ENCODE results near the gene MAD2L1. TPM values are rescaled to one million over a fixed set of nuclear protein-coding genes. Genes with fewer than 3 reads are reported as not detected.
A peak's percentile ranks its signal among the peaks of the same experiment; 100 is the strongest.

The MAD2L1 gene
- total RNA-seq, 4 donors from 2014 or later: 1.8 to 20.3 (median 13.1) TPM

GRCh38 chr4:120059036-120059435, 7.6 kb downstream of the MAD2L1 start:
- peaks cover 0 to 4% (median 0%) of the 10 kb centered on the region in 3 donors for H3K4me1 ChIP-seq
- DNase-seq: no peak
- WGBS, 2 donors: 65 to 81% methylated on average over 1 of the region's 1 CpG
- intact Hi-C loops (cut with DNase I): loop anchor here (10.0 kb wide), 1 partner anchor 744 kb away; no protein-coding TSS in a partner anchor
- no peak overlapping the region for H3K4me3 ChIP-seq
- no peaks in the 10 kb centered on the region for H3K27me3 ChIP-seq
- TF ChIP-seq POLR2A (IDR thresholded peaks at IDR 0.05) (no peak), CTCF (IDR thresholded peaks at IDR 0.05) (no peak)
- H3K36me3 ChIP-seq: peaks cover 0 to 8% (median 0%) of the 10 kb centered on the region in 3 donors
- H3K27ac ChIP-seq: no peak overlapping the region
- no peaks in the 10 kb centered on the region for H3K9me3 ChIP-seq

GRCh38 chr4:120057416-120057815, 9.2 kb downstream of the MAD2L1 start:
- Histone ChIP-seq H3K27me3 (no peaks in the 10 kb centered on the region), H3K9me3 (no peaks in the 10 kb centered on the region), H3K36me3 (peaks cover 0 to 8% (median 0%) of the 10 kb centered on the region in 3 donors), H3K4me3 (no peak overlapping the region), H3K4me1 (peaks cover 0 to 15% (median 0%) of the 10 kb centered on the region in 3 donors), H3K27ac (no peak overlapping the region)
- TF ChIP-seq CTCF (IDR thresholded peaks at IDR 0.05): no peak
- TF ChIP-seq POLR2A (IDR thresholded peaks at IDR 0.05): no peak
- intact Hi-C loops (cut with DNase I): loop anchor here (10.0 kb wide), 1 partner anchor 743 kb away; no protein-coding TSS in a partner anchor
- no peak for DNase-seq

- no peak for DNase-seq
- Histone ChIP-seq H3K27me3 (no peaks in the 10 kb centered on the region), H3K9me3 (no peaks in the 10 kb centered on the region), H3K36me3 (peaks cover 0 to 8% (median 0%) of the 10 kb centered on the region in 3 donors), H3K4me1 (peaks cover 0 to 15% (median 0%) of the 10 kb centered on the region in 3 donors), H3K27ac (peak overlapping the region in 3 of 4 donors; percentile 6 to 23 (median 23)), H3K4me3 (no peak overlapping the region)
- TF ChIP-seq POLR2A (IDR thresholded peaks at IDR 0.05) (no peak), CTCF (IDR thresholded peaks at IDR 0.05) (peak in 3 of 6 experiments; percentile 14 to 19 (median 17))
- intact Hi-C loops (cut with DNase I): loop anchor here (10.0 kb wide), 1 partner anchor 741 kb away; no protein-coding TSS in a partner anchor
Observed at GRCh38 chr4:120056246-120056645, 10.4 kb downstream of the MAD2L1 start.

- H3K4me3 ChIP-seq: no peak overlapping the region
- peak overlapping the region in 3 of 4 donors; percentile 6 to 23 (median 23) for H3K27ac ChIP-seq
- no peaks in the 10 kb centered on the region for H3K9me3 ChIP-seq
- WGBS, 2 donors: 92 to 95% methylated on average over 1 of the region's 1 CpG
- TF ChIP-seq CTCF (IDR thresholded peaks at IDR 0.05): no peak
- H3K4me1 ChIP-seq: peaks cover 0 to 15% (median 0%) of the 10 kb centered on the region in 3 donors
- no peak for DNase-seq
- H3K27me3 ChIP-seq: no peaks in the 10 kb centered on the region
- intact Hi-C loops (cut with DNase I): loop anchor here (10.0 kb wide), 1 partner anchor 741 kb away; no protein-coding TSS in a partner anchor
- H3K36me3 ChIP-seq: peaks cover 0 to 8% (median 0%) of the 10 kb centered on the region in 3 donors
Observed at GRCh38 chr4:120055795-120056194, 10.9 kb downstream of the MAD2L1 start.

- H3K4me1 ChIP-seq: peaks cover 0 to 15% (median 0%) of the 10 kb centered on the region in 3 donors
- intact Hi-C loops (cut with DNase I): loop anchor here (10.0 kb wide), 1 partner anchor 740 kb away; no protein-coding TSS in a partner anchor
- no peak for DNase-seq
- no peak overlapping the region for H3K4me3 ChIP-seq
- H3K36me3 ChIP-seq: peaks cover 0 to 8% (median 0%) of the 10 kb centered on the region in 3 donors
- TF ChIP-seq CTCF (IDR thresholded peaks at IDR 0.05): no peak
- peak overlapping the region in 2 of 4 donors; percentile 1 to 26 for H3K27ac ChIP-seq
- H3K9me3 ChIP-seq: no peaks in the 10 kb centered on the region
- 26 to 41% methylated on average over 1 of the region's 1 CpG for WGBS, 2 donors
- H3K27me3 ChIP-seq: no peaks in the 10 kb centered on the region
Observed at GRCh38 chr4:120055162-120055561, 11.5 kb downstream of the MAD2L1 start.

Data from esophagus squamous epithelium (tissue), 5 donors.